GM18498 (cell line): ENCODE results near the gene FGFR1OP2.
"Not testable (repeated sequence)": the region's sequence is repeated elsewhere in the genome, so short reads cannot be mapped to it uniquely, and the experiment has no call there.

ENCODE experiments used
- ATAC-seq: cut with Tn5 transposase; IDR thresholded peaks from one replicate; pipeline ENCODE4 v1.9.1; 2021; ENCODE audit warnings: mild to moderate bottlenecking, moderate library complexity; ENCODE audit not compliant: unreplicated experiment

FGFR1OP2 gene

GRCh38 chr12:26940516-26941214 is 2.4 kb downstream of the FGFR1OP2 start:
- ATAC-seq: no peak

GRCh38 chr12:26941215-26941594 is 2.9 kb downstream of the FGFR1OP2 start:
- no peak for ATAC-seq

- no peak for ATAC-seq
Measured at GRCh38 chr12:26948309-26948708, 10.0 kb downstream of the FGFR1OP2 start.

GRCh38 chr12:26953447-26953846 is 15.2 kb downstream of the FGFR1OP2 start:
- no peak for ATAC-seq

- no peak for ATAC-seq
Measured at GRCh38 chr12:26954027-26954426, 15.8 kb downstream of the FGFR1OP2 start.

GRCh38 chr12:26961391-26961790 is 23.1 kb downstream of the FGFR1OP2 start:
- not testable (repeated sequence) for ATAC-seq

GRCh38 chr12:26961803-26962202 is 23.5 kb downstream of the FGFR1OP2 start:
- no peak for ATAC-seq

GRCh38 chr12:26963413-26963812 is 25.1 kb downstream of the FGFR1OP2 start:
- no peak for ATAC-seq

- no peak for ATAC-seq
Measured at GRCh38 chr12:26966842-26967241, 28.6 kb downstream of the FGFR1OP2 start.

- no peak for ATAC-seq
Measured at GRCh38 chr12:26970136-26970535, 31.9 kb downstream of the FGFR1OP2 start.

- ATAC-seq: peak; percentile 97
Measured at GRCh38 chr12:26971963-26972362, 33.7 kb downstream of the FGFR1OP2 start.

- ATAC-seq: no peak
Measured at GRCh38 chr12:26976687-26977086, 38.4 kb downstream of the FGFR1OP2 start.

- ATAC-seq: no peak
Measured at GRCh38 chr12:26978801-26979200, 40.5 kb downstream of the FGFR1OP2 start.

GRCh38 chr12:26979733-26980132 is 41.5 kb downstream of the FGFR1OP2 start:
- ATAC-seq: no peak

- no peak for ATAC-seq
Measured at GRCh38 chr12:26982866-26983265, 44.6 kb downstream of the FGFR1OP2 start.

GRCh38 chr12:26987634-26988424 is 49.6 kb downstream of the FGFR1OP2 start:
- no peak for ATAC-seq

- ATAC-seq: no peak
Measured at GRCh38 chr12:26988703-26989102, 50.4 kb downstream of the FGFR1OP2 start.

- ATAC-seq: no peak
Measured at GRCh38 chr12:26989873-26990272, 51.6 kb downstream of the FGFR1OP2 start.

- ATAC-seq: no peak
Measured at GRCh38 chr12:26991826-26992225, 53.6 kb downstream of the FGFR1OP2 start.

- ATAC-seq: no peak
Measured at GRCh38 chr12:26994109-26994508, 55.8 kb downstream of the FGFR1OP2 start.

- no peak for ATAC-seq
Measured at GRCh38 chr12:26995706-26996105, 57.4 kb downstream of the FGFR1OP2 start.

- ATAC-seq: no peak
Measured at GRCh38 chr12:26997003-26997402, 58.7 kb downstream of the FGFR1OP2 start.
